Keratinocyte (primary cell): Measurements from ENCODE around the gene METTL8.

Experiments
- CTCF ChIP-seq, 3 experiments: IDR thresholded peaks in 1 of 3; conservative IDR thresholded peaks in 1 of 3; optimal IDR thresholded peaks in 1 of 3; 2 replicates in 2 of 3; 3 replicates in 1 of 3; pipeline versions ENCODE3 to v1.5.1; 2011; ENCODE audit warnings: low read length in 3 of 3, mild to moderate bottlenecking in 3 of 3, moderate library complexity in 2 of 3, control low read depth in 1 of 3, inconsistent platforms in 1 of 3; ENCODE audit not compliant: insufficient read depth in 2 of 3; ENCODE audit errors: extremely low read depth in 1 of 3
- EZH2 ChIP-seq: IDR thresholded peaks from one replicate; pipeline ENCODE4 v1.6.1; 2012; ENCODE audit warnings: inconsistent platforms, mild to moderate bottlenecking, low read length, moderate library complexity

- TF ChIP-seq CTCF (optimal IDR thresholded peaks at IDR 0.05 in 1 of 3, IDR thresholded peaks at IDR 0.05 in 1 of 3, conservative IDR thresholded peaks at IDR 0.05 in 1 of 3; ENCODE audit: extremely low read depth in 1 of 3, insufficient read depth in 2 of 3, low read length in 3 of 3), result no peak
- TF ChIP-seq EZH2, result no peak
Measured at GRCh38 chr2:171419333-171419732, 14.5 kb downstream of the METTL8 start.
